AG08396 (cell line): ENCODE results near the gene TMEM269.
A peak's percentile ranks its signal among the peaks of the same experiment; 100 is the strongest.

Source experiments
- DNase-seq: peaks from one replicate; pipeline ENCODE4 v3.0.0; 2012; ENCODE audit warnings: low spot score, mixed read lengths

The TMEM269 gene

GRCh38 chr1:42784946-42785693 is at the start of gene TMEM269:
TSS of gene TMEM269 (plus strand) at chr1:42784991. CDS start at chr1:42789894, 4,903 bp downstream.
- DNase-seq: no peak

DNA sequence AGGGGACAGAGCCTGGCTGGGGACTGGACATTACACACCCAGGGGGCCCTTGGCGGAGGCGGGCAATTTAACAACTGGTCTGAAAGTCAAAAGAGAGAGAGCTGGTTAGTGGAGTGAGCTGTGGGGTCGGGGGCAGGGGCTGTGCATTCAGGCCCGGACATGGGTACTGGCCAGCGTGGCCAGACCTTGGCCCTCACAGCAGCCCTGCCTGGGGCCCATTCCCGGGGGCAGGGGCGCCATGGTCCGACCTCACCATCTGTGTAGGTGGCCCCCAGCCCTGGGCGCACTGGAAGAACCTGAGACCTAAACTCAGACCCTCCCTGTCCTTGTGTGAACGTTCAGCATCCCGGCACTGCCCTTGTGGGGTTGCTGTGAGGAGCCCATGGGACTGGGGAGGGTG is 49.7 kb upstream of the TMEM269 start:
- no peak for DNase-seq

DNA sequence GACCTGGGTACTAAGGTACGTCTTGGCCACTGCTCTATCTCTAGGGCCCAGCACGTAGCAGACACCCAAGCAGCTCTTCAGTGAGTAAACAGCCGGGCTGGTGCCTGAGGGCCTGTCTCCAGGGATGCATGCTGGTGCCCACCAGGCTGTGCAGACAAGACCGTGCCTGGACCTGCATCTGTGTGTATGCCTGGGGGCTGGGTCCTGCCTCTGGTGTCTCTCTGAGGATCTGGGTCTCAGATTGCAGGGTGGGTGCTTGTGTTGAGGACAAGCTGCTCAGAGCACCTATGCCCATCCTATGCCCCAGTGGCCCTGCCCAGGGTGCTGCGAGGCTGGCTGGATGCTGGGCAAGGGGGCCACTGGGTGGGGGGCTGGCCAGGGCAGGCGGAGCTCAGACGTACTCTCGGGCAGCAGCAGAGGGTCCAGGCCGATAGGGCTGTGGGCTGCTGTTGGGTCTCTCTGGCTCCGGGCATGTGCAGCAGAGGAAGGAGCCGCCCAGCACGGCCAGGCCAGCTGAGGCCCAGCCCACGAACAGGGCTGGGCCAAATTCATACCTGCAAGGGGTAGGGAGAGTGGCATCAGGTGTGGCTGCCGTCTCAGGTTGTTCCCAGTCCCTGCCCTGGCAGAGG is 49.2 kb upstream of the TMEM269 start:
- DNase-seq: no peak

DNA sequence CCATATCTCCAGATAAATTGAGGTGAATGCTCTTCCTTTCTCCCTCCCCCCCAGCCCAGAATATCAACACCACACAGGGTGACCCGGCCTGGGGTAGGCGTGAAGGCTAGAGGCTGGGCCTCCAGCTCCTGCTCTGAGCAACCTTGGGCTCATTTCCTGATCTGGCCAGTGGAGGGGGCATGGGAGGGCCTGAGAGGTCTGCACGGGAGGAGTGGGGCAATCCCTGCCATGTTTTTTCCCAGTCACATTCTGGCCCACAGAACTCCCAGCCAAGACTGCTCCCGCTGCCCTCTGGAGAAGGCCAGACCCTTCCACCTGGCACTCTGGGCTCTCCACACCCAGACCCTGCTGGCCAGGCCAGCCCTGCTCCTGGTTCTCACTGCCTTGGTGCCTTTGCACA is 48.6 kb upstream of the TMEM269 start:
- DNase-seq: peak; percentile 73

GRCh38 chr1:42736571-42737200 is 48.1 kb upstream of the TMEM269 start:
- no peak for DNase-seq

- peak; percentile 19 for DNase-seq
Measured at GRCh38 chr1:42737257-42737656, 47.5 kb upstream of the TMEM269 start.

- no peak for DNase-seq
Measured at GRCh38 chr1:42737986-42738677, 46.7 kb upstream of the TMEM269 start.

DNA sequence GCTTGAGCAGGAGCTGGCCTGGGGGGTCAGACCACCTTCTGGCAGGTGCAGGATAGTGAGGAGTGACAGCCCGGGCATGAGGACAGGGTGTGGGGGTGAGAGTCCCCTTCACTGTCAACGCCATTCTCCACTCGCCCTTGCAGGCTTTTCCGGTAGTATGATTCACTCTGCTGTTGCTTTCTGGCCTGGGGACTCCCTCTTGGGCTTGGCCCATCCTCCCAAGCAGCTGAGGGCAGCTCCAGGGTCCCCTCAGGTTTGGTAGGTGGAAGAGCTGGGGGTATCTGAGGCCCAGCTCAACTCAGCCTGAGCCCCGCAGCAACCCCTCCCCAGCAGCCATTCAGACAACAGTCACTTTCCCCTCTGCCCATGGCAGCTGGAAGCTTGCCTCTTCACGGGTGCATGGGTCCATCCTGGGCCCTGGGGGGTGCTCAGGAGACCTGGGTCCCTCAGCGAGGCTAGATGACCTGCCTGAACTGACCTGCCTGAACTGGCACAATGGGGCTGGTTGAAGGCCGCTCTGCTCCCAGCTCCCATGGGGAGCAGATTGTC is 46.0 kb upstream of the TMEM269 start:
- no peak for DNase-seq

DNA sequence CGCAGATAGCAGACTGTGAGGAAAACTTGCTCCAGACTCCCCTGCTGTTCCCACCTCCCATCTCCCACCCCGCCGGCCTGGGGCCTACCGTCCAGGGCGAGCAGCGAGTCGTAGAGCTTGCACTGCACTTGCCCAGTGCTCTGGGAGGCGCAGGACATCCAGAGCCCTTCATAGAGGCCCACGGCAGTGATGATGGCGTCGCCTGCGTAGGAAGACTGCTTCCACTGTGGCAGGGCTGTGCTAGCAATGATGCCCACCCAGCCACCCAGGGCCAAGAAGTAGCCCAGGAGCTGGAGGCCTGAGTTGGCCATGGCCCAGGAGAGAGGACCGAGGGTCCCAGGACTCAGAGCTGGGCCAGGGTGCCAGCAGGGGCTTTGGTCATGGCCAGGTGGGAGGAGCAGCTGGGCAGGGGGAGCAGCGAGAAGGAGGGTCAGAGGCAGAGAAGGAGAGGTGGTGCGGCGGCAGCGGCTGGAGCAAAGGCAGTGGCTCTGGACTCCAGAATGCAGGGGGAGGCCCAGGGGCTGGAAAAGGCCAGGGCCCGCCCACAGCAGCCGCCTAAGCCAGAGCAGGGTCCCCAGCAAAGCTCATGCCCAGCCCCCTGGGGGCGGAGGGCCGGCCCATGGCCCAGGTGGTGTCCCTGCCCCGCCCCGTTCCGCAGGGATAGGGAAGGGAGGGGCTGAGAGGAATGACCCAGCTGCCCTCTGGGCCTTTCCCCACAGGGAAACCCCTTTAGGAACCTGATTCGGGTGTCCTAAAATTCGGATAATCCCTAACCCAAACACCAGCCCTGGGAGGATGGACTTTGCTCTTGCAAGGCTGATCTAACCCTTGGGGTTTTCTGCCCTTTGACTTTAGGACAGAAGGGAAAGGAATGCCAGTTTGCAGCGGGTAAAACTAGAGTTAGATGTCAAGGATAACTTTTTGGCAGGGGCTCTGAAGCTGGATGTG is 44.8 kb upstream of the TMEM269 start, which contains the start of gene CLDN19:
Gene CLDN19, minus strand, starts transcription at position 484 of the 948 bp plus-strand sequence. Its CDS starts 173 bp downstream, at position 311.
- DNase-seq: peak; percentile 12

- DNase-seq: no peak
Measured at GRCh38 chr1:42740851-42741580, 43.8 kb upstream of the TMEM269 start.

- no peak for DNase-seq
Measured at GRCh38 chr1:42741706-42742105, 43.1 kb upstream of the TMEM269 start.

- DNase-seq: no peak
Measured at GRCh38 chr1:42742141-42742540, 42.6 kb upstream of the TMEM269 start.

GRCh38 chr1:42742617-42743316 is 42.0 kb upstream of the TMEM269 start:
- DNase-seq: no peak

- no peak for DNase-seq
Measured at GRCh38 chr1:42743317-42744147, 41.3 kb upstream of the TMEM269 start.

DNA sequence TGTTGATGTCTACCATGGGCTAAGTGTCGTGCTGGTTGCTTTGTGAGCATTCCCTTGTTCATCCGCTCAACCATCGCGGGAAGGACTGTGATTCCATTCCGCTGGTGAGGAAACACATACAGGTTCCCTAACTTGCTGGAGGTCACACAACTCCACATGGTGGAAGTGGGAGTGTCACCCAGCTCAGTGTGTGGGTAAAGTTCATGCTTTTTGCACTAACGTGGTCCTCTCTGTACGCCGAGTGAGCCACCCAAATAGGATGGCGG is 40.7 kb upstream of the TMEM269 start:
- DNase-seq: no peak

GRCh38 chr1:42745851-42746250 is 38.9 kb upstream of the TMEM269 start:
- no peak for DNase-seq

DNA sequence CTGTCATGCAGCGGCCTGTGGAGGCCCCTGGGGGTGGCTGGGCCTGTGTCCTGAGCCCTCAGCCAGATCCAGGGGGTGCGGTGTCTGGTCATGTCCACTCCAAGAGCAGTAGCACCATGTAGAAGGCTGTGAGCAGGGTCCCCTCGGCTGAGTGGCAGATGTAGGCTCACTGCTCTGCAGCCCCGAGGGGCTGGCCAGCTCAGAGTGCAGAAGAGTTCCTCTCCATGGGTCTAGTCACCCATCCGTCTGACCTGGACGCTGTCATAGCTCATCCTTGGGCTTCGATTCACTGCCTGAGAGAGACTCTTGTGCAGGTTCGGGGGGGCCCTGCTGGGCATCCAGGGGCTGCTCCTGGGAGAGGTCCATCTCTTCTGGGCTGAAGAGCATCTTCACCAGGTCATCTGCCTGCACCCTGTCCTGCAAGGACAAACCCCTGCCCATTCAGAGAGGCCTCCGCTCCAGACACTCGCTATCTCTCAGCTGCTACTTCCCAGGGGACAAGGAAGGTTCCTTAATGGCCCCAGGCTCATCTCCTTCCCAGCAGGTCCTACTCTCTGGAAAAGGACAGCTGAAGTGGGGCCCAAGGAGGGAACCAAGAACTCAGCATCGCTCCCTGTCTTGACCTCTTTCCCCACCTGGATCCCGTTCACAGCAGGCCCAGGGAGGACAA is 38.2 kb upstream of the TMEM269 start:
- no peak for DNase-seq

DNA sequence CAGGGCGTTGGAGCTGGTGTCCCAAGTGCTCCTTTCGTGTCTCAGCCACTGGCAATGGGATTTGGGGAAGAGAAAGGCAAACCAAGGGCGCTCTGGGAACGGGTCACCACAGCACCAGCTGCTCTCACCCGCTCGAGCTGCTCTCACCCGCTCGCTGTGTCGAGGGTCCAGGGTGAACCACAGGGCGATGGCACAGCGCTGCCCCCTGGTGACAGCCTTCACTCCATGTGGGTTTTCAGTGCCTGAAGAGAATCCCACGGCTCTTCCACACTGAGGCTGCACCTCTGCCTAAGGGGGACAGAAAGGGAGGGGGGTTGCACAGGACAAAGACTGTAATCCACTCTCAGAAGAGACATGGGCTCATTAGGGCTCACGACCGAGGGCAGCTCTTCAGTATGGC is 37.7 kb upstream of the TMEM269 start:
- peak; percentile 62 for DNase-seq

DNA sequence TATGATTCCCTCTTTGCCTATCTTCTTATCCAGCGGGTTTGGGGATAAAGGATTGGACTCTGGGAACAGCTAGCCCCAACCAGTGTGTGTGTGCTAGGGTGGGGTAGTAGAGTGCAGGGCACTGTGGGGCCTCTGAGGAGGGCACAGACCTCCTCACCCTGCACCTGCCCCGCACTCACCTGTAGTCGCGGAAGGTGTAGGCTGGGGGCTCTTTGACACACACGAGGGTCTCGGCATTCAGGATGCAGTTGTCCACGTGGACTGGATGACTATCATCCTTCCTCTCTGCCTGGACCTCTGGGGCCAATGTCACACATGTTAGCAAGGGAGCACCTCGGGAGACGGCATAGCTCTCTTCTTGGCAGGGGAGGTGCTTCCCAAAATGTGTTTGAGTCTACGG is 36.8 kb upstream of the TMEM269 start:
- DNase-seq: no peak
